ENCODE results near the gene DCTN4.

Gene DCTN4

DNA sequence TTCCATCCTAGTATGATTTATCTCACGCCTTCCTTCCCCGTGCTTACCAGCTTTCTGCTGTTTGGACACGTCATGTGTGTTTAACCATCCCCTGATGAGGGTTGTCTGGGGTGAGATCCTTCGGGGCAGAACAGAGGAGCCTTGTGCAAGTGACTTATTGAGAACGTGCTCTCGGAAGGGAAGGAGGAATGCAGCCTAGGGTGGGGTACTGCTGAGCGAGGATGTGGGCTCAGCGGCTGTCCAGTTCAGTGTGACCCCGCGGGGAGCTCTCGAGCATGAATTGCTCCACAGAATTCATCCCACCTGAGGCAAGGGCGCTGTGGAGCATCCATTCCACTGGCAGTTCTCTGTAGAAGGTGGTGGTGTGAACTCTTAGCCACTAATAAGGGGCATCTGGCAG lies 93.8 kb downstream of the DCTN4 start:
- no peak for DNase-seq

DNA sequence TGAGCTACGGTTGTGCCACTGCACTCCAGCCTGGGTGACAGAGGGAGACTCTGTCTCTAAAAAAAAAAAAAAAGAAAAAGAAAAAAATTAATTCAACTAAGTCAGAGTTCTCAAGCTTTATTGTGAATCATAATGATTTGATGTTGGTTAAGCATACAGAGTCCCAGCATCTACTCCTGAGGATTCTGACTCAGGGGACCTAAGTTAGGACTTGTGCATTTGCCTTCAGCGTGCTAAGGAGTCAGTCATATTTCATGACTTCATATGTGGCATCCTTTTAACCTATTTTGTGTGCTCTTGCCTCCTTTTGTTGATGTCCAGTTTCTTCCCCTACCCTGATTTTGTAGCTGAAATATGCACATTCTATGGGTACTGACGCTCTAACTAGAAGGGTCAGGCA lies 94.9 kb downstream of the DCTN4 start:
- no peak for DNase-seq

DNA sequence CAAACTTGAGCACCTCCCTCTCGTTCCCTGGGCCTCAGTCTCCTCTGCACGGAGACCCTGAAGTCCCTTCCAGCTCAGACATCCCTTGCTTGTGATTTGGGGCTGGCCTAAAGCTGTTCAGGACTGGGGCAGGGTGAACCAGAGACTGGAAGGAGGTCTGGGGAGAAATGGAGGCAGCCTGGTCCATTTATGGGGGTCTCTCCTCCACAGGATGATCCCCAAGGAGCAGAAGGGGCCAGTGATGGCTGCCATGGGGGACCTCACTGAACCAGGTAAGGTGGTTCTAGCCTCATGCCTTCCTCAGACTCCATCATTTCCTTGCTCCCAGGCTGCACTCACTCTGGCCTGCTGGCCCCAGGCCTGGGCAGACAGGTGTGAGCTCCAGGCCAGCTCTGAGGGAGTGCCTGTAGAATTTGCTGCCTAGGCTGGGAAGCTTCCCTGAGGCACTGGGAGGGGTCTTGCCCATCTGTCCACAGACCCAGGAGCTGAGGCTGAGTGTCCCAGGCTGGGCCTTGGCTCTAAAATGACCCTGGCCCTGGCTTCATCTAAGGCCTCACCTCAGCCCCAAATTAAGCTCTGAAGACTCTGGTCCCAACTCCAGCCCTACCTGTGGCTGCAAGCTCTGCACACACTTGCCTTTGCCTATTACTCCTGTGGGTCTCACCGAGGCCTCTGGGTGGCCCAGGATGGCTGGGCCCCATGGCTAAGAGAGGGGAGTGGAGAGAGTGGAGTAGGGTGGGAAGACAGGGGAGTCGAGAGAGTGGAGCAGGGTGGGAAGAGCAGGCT lies 95.9 kb downstream of the DCTN4 start:
- no peak for DNase-seq

DNA sequence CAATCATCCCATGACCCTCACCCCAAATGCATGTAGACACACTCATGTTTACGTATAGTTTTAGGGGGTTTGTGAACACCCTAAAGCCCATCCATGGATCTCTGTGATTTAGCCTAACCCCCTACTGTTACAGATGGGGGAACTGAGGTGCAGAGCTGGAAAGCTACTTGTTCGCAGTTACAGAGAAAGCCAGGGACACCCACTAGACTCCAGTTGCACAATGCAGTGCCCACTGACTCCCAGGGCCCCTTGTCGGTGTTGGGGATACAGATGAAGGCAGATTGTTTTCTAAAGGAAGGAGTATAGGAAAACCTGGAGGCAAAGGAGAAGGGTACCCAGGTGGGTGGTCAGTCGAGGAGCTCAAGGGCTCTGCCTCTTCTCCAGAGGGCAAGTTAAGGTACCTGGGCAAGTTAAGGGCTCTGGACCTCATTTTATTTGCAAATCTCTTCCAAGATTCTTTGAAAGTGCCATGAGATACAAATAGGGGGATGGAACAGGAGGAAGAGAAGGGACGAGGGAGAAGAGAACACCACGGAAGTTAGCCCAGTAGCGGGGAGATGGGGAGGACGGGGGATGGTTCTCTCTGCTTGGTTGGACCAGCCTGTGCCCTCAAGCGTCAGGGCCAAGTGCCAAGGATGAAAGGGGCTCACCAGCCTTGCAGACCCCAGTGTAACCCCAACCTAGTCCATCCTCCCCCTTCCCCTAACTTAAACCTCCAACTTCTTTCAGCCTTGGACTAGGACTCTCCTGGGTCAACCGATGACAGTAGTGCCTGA lies 96.8 kb downstream of the DCTN4 start:
- no peak for DNase-seq

DNA sequence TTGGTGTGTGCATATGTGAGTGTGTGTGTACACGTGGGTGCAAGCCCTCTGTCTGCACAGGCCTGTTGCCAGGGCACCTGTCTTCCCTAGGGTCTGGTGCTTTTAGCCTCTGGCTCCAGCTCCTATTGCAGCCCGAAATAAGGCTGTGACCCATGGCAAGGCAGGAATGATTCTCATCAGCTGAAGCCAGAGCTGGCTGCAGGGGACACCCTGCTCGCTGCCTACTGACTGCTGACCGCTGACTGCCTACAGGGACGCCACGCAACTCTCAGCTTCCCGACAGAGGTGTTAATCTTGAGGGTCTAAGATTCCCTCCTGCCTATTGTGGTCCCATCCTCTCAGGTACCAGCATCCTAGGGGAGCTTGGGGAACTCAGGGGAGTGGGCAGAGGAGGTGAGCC lies 97.7 kb downstream of the DCTN4 start, which contains the start of gene MYOZ3:
TSS of gene MYOZ3 (plus strand) at position 166 of the 400 bp plus-strand sequence. CDS start 1,691 bp downstream, outside the sequence.
- DNase-seq, result no peak

DNA sequence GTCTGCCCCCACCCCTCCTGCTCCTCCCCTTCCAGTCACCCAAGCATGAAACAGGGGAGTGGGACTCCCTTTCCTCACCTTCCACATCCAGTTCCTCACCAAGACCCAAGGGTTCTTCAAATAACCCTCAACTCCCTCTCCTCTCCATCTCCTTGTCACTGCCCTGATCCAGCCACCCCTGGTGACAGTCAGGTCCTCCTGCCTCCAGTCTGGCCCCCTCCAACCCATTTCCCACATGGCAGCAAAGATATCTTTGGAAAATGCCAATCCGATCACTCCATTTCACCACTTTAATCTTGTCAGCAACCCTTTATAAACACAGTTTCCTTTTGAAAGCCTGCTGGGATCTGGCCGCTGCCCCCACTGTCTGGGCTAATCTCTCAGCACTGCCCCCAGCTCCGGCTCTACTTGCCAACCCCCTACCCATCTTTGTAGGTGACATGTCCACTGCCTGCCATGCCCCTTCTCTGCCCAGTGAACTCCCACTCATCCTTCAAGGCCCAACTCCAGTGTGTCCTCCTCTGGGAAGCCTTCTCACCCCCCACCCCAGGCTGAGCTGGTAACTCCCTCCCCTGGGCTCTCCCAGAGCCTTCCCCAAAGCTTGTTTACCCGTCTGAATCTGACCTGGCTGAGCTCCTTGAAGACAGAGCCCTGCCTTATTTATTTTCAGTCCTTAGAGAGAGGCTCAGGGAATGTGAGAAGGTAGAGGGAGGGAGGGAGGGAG lies 98.5 kb downstream of the DCTN4 start:
- no peak for DNase-seq

DNA sequence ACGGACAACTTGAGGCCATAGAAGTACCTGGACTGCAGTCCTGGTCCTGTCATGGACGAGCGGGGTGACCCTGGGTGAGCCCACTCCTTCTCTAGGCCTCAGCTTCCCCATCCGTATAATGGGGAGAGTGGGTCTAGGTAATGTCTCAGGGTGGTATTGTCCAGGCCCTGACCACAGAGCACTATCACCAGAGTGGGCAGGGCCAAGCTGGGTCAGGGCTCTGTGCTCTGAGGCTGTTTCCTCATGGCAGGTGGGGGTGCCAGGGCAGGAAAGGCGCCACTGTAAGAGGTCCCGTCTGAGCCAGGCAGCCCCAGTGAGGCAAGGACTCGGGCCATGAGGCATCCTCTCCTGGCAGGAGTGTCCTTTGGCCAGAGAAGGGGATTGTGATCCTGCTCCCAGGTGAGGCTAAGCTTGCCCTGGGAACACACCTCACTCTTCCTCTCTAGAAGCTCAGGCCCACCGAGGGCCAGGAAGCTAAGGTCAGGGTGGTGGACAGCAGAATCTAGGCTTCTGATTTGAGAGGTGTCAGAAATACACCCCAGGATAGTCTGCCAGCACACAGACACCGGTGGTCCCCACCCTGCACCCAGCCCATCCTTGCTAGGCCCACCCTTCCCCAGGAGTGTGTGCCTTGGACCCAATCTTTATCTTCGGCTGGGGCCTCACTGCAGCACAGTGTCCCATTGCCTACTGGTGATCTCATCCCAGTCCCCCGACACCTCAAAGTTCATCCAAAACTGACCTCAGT lies 99.3 kb downstream of the DCTN4 start:
- DNase-seq, result no peak

DNA sequence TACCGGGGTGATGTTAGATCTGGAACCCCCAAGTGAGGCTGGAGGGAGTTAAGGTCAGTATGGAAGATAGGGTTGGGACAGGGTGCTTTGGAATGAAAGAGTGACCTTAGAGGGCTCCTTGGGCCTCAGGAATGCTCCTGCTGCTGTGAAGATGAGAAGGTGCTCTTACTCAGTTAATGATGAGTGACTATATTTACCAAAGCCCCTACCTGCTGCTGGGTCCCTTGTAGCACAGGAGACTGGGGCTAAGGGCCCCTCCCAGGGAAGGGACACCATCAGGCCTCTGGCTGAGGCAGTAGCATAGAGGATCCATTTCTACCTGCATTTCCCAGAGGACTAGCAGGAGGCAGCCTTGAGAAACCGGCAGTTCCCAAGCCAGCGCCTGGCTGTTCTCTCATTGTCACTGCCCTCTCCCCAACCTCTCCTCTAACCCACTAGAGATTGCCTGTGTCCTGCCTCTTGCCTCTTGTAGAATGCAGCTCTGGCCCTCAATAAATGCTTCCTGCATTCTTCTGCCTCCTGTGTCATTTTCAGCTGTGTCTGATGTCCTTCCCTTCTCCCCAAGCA lies 100.0 kb downstream of the DCTN4 start:
- no peak for DNase-seq

All from MV-4-11 (cell line).